H1 (cell line): Measurements from ENCODE around the gene ATP7B. TPM values are rescaled to one million over a fixed set of nuclear protein-coding genes. Genes with fewer than 3 reads are reported as not detected.

ENCODE experiments used
- RNF2 ChIP-seq: fragments of 200-900, 300-1000 bp; sonication (generic); IDR thresholded peaks from 2 replicates; pipeline ENCODE4 v1.7.1; 2016; ENCODE audit warnings: borderline replicate concordance, low read depth, mild to moderate bottlenecking, antibody characterized with exemption, low read length; ENCODE audit not compliant: poor library complexity, severe bottlenecking; ENCODE audit errors: missing control alignments
- TBP ChIP-seq: IDR thresholded peaks from 2 replicates; pipeline ENCODE4 v1.6.1; 2011; ENCODE audit warnings: low read depth, low read length, improper control_type of control experiment
- USF2 ChIP-seq: IDR thresholded peaks from 2 replicates; pipeline ENCODE4 v1.6.1; 2011; ENCODE audit warnings: low read length, improper control_type of control experiment
- polyA plus RNA-seq, 7 experiments: library from polyadenylated mRNA; depleted of rRNA in 3 of 7; stranded (reverse) in 5 of 7; unstranded in 2 of 7; fragments of >200 nt in 5 of 7; fragments of 200-250 nt in 2 of 7; gene quantifications; 1 replicate in 5 of 7; 2 replicates in 1 of 7; 4 replicates in 1 of 7; pipeline versions ENCODE4 v1.2.1 to v1.2.3, GENCODE V29; 2011 to 2013; ENCODE audit warnings: missing spikeins in 2 of 7, mixed read lengths in 2 of 7
- total RNA-seq: library from RNA; stranded (reverse); fragmentation: NEBNext Ultra II Directional; extraction: Animal tissue kit (Norgen Biotek cat#: 25700); gene quantifications from 2 replicates; pipeline ENCODE4 v1.2.1, GENCODE V29; 2021

The ATP7B gene
- total and polyA plus RNA-seq, 2 of the 8 experiments (the other 6 are each of a cell fraction or from before 2014, with no cell fraction given) = 4.1 to 9.2 TPM

- TF ChIP-seq RNF2 (no peak), TBP (no peak), USF2 (no peak)
- TF ChIP-seq, all 59 proteins: peak for 0
Observed at GRCh38 chr13:52020191-52020590, 8.9 kb upstream of the ATP7B start (continued).
